ENCODE data around the gene TMC3.

Gene TMC3

DNA sequence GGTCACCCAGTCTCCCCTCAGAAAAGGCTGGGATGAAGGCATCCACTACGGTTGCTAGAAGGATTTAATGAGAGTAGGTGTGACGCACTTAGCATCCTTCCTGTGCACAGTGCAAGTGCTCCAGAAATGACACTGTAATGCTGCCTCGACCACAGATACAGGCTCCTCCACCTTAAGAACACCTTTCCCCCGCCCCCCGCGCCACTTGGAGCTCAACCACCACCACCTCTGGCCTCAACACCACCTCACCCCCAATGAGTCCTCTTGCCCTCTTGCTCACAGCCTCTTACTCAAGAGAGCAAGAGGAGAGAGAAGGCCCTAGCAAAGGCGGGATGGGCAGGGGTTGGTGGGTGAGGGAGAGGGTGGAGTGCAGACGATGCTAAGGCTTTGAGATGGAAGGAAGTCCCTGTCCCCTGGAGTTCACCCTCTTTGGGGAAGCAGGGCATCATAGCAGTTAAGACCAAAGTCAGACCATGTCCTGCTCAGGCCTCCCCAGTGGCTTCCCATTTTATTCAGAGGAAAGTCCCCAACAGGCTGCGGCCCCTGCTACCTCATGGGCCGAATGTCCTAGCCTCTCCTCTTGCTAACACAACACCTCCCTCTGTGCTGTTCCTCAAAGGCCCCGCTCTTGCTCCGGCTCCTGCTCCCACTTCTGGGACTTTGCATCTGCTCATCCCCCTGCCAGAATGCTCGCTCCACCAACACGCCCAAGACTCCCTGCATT, 58.4 kb downstream of the TMC3 start:
- no peak overlapping the region for H3K4me3 ChIP-seq (ENCODE audit: low read depth, low read length)
- peaks cover 7% of the 10 kb centered on the region for H3K36me3 ChIP-seq
- no peak overlapping the region for H3K27ac ChIP-seq
- no peak for DNase-seq
- TF ChIP-seq, protein P1, sequence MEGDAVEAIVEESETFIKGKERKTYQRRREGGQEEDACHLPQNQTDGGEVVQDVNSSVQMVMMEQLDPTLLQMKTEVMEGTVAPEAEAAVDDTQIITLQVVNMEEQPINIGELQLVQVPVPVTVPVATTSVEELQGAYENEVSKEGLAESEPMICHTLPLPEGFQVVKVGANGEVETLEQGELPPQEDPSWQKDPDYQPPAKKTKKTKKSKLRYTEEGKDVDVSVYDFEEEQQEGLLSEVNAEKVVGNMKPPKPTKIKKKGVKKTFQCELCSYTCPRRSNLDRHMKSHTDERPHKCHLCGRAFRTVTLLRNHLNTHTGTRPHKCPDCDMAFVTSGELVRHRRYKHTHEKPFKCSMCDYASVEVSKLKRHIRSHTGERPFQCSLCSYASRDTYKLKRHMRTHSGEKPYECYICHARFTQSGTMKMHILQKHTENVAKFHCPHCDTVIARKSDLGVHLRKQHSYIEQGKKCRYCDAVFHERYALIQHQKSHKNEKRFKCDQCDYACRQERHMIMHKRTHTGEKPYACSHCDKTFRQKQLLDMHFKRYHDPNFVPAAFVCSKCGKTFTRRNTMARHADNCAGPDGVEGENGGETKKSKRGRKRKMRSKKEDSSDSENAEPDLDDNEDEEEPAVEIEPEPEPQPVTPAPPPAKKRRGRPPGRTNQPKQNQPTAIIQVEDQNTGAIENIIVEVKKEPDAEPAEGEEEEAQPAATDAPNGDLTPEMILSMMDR (IDR thresholded peaks at IDR 0.05; ENCODE audit: low read depth, low read length) = no peak
- H3K9me3 ChIP-seq (ENCODE audit: severe bottlenecking) = no peaks in the 10 kb centered on the region
- no peaks in the 10 kb centered on the region for H3K27me3 ChIP-seq (ENCODE audit: insufficient read depth, low read depth, severe bottlenecking)

DNA sequence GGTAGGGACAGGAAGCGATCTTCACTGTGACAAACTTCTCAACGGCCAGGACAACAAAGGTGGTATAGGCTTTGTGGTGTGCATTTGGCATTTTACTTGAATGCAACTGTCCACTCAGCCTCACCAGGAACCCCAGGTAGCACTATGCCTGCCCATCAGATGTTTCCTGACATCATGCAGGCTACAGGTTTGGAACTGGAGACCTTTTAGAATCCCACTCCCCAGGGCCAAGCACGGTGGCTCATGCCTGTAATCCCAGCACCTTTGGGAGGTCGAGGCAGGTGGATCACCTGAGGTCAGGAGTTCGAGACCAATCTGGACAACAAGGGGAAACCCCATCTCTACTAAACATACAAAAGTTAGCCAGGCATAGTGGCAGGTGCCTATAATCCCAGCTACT, 59.6 kb downstream of the TMC3 start:
- peaks cover 7% of the 10 kb centered on the region for H3K36me3 ChIP-seq
- H3K27ac ChIP-seq = no peak overlapping the region
- no peaks in the 10 kb centered on the region for H3K27me3 ChIP-seq (ENCODE audit: insufficient read depth, low read depth, severe bottlenecking)
- TF ChIP-seq, protein P1 (IDR thresholded peaks at IDR 0.05; ENCODE audit: low read depth, low read length) = no peak
- H3K9me3 ChIP-seq (ENCODE audit: severe bottlenecking) = no peaks in the 10 kb centered on the region
- DNase-seq = no peak
- H3K4me3 ChIP-seq (ENCODE audit: low read depth, low read length) = no peak overlapping the region

DNA sequence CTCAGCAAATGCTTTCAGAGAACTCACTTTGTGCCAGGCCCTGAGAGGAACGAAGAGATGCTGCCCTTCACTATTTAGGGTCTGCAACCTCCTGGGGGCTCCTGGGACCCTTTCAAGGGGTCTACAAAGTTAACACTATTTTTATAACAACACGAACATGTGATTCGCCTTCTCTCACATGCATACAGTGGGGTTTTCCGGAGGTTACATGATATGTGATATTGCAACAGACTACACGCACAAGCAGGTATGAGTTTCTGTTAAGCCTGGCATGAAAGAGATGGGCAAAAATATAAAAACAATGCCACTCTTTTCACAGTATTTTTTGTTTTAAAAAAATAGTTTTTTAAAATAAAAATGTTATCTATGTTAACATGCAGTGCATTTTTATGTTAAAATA, 60.3 kb downstream of the TMC3 start:
- peaks cover 4% of the 10 kb centered on the region; the same call in 1 of the 2 replicates for H3K36me3 ChIP-seq
- H3K9me3 ChIP-seq (ENCODE audit: severe bottlenecking) = no peaks in the 10 kb centered on the region
- H3K27me3 ChIP-seq (ENCODE audit: insufficient read depth, low read depth, severe bottlenecking) = no peaks in the 10 kb centered on the region
- TF ChIP-seq, protein P1 (IDR thresholded peaks at IDR 0.05; ENCODE audit: low read depth, low read length) = no peak
- DNase-seq = no peak
- no peak overlapping the region for H3K4me3 ChIP-seq (ENCODE audit: low read depth, low read length)
- H3K27ac ChIP-seq = no peak overlapping the region

DNA sequence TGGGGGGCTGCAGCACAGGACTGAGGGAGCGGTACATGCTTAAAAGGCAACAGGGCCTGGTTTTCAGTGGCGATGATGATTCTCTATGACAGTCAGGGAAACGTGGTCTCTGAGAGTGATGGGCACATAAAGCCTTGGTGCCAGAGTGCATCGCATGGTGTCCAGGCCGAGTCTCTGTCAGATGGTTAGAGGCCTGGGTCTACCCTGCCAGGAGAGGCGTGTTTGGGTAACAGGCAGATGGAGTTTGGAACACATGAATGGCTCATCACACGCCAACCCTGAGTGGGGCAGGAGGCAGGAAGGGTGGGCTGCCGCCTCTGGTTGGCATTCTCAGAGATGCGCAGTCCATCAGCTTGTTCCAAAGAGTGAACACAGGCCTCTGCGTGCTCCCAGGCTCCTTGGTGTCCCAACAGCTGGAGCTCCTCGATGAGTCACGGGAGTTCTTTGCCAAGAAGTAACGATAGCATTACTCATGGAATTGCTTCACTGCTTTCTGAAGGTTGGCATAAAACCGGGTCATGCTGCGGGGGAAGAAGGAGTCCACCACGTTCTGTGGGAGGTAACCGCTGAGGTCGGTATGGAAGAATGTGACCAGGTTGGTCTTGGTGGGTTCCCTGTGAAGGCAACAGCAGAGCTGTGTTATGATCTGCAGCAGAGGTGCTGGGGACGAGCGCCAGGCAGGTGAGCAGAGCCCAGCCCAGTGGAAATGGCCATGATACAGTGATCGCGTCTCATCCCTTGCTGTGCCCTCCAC, 61.0 kb downstream of the TMC3 start:
- DNase-seq = no peak
- Histone ChIP-seq H3K27ac (no peak overlapping the region), H3K27me3 (ENCODE audit: insufficient read depth, low read depth, severe bottlenecking) (no peaks in the 10 kb centered on the region), H3K4me3 (ENCODE audit: low read depth, low read length) (no peak overlapping the region), H3K36me3 (peaks cover 4% of the 10 kb centered on the region; the same call in 1 of the 2 replicates), H3K9me3 (ENCODE audit: severe bottlenecking) (no peaks in the 10 kb centered on the region)
- TF ChIP-seq, protein P1 (IDR thresholded peaks at IDR 0.05; ENCODE audit: low read depth, low read length) = no peak

DNA sequence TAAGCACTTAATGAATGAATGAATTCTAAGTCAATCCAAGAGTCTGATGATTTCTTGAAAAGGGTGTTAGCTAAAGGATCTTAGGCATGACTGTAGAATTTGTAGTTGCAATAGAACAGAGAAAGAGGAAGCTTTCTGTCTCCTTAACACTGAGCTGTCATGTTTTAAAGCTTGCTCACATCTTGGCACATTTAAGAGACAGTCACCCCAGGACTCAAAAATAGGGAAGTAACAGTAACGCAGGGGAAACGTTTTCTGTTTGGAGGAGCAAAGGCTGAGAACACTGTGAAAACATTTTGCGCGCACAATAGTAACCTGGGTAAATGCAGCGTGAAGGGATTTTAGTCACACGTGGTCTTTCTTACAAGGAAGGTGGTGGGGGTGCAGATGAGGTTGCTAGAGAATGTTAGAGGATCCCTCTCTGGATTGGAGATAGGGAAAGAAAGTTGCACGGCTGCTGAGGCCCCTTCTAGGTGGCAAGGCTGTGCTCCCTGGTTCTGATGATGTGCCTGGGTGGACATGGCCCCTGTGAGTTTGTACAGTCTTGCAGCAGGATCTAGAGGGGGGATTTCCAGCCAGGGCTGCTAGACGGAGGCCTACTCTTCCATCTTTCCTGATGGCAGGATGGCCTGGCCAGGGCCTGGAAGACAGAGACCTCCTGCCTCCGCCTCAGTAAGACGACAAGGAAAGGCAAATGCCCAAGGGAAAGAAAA, 62.1 kb downstream of the TMC3 start:
- Histone ChIP-seq H3K36me3 (peaks cover 4% of the 10 kb centered on the region; the same call in 1 of the 2 replicates), H3K9me3 (ENCODE audit: severe bottlenecking) (no peaks in the 10 kb centered on the region), H3K4me3 (ENCODE audit: low read depth, low read length) (no peak overlapping the region), H3K27ac (no peak overlapping the region), H3K27me3 (ENCODE audit: insufficient read depth, low read depth, severe bottlenecking) (no peaks in the 10 kb centered on the region)
- no peak for DNase-seq
- TF ChIP-seq, protein P1 (IDR thresholded peaks at IDR 0.05; ENCODE audit: low read depth, low read length) = no peak

All from WERI-Rb-1 (cell line).